Measurements from ENCODE around the gene OR2L5. TPM values are rescaled to one million over a fixed set of nuclear protein-coding genes. Genes with fewer than 3 reads are reported as not detected.

OR2L5 gene
- total RNA-seq (not detected), polyA plus RNA-seq (not detected)
- long read RNA-seq, donor 1 = 0 reads
- long read RNA-seq, donor 2 = 0 reads
- long read RNA-seq, donor 3 = 0 reads

- Histone ChIP-seq H3K27ac (no peak within 1 kb of the TSS), H3K4me1 (no peaks in the 10 kb centered on the region), H3K27me3 (no peaks in the 10 kb centered on the region), H3K36me3 (no peaks in the 10 kb centered on the region), H3K4me3 (no peak within 1 kb of the TSS), H3K9me3 (peaks cover 0 to 34% (median 17%) of the 10 kb centered on the region in 12 donors)
- DNase-seq = no peak
- ATAC-seq = no peak
- TF ChIP-seq POLR2A (IDR thresholded peaks at IDR 0.05) = no peak
- TF ChIP-seq, protein P1, sequence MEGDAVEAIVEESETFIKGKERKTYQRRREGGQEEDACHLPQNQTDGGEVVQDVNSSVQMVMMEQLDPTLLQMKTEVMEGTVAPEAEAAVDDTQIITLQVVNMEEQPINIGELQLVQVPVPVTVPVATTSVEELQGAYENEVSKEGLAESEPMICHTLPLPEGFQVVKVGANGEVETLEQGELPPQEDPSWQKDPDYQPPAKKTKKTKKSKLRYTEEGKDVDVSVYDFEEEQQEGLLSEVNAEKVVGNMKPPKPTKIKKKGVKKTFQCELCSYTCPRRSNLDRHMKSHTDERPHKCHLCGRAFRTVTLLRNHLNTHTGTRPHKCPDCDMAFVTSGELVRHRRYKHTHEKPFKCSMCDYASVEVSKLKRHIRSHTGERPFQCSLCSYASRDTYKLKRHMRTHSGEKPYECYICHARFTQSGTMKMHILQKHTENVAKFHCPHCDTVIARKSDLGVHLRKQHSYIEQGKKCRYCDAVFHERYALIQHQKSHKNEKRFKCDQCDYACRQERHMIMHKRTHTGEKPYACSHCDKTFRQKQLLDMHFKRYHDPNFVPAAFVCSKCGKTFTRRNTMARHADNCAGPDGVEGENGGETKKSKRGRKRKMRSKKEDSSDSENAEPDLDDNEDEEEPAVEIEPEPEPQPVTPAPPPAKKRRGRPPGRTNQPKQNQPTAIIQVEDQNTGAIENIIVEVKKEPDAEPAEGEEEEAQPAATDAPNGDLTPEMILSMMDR (IDR thresholded peaks at IDR 0.05) = no peak
- WGBS, 4 donors = 80 to 94% (median 87%) methylated on average over 2 of the region's 2 CpGs
- intact Hi-C loops (cut with DNase I) = no loop called here
These were observed at the start of gene OR2L5 for GRCh38 chr1:248013229-248013710. OR2L5 (plus strand) TSS chr1:248013660; CDS start chr1:248021948, 8,288 bp downstream.

- no peak within 1 kb of the TSS for H3K27ac ChIP-seq
- H3K27me3 ChIP-seq = no peaks in the 10 kb centered on the region
- TF ChIP-seq POLR2A (IDR thresholded peaks at IDR 0.05) = no peak
- TF ChIP-seq, protein P1 (IDR thresholded peaks at IDR 0.05) = no peak
- H3K36me3 ChIP-seq = no peaks in the 10 kb centered on the region
- peaks cover 0 to 7% (median 0%) of the 10 kb centered on the region in 12 donors for H3K9me3 ChIP-seq
- DNase-seq (no peak), ATAC-seq (no peak)
- H3K4me3 ChIP-seq = no peak within 1 kb of the TSS
- no peaks in the 10 kb centered on the region for H3K4me1 ChIP-seq
- 75 to 83% (median 80%) methylated on average over 2 of the region's 2 CpGs for WGBS, 4 donors
- intact Hi-C loops (cut with DNase I) = no loop called here
These were observed 48.5 kb upstream of the OR2L5 start, which contains the start of gene OR2AK2 for GRCh38 chr1:247964933-247965332. OR2AK2 (plus strand) TSS chr1:247965233; CDS start chr1:247965377, 144 bp downstream.

GRCh38 chr1:247966532-247967204, 46.8 kb upstream of the OR2L5 start:
- DNase-seq (no peak), ATAC-seq (no peak)
- no peaks in the 10 kb centered on the region for H3K4me1 ChIP-seq
- H3K36me3 ChIP-seq = no peaks in the 10 kb centered on the region
- 68 to 75% (median 71%) methylated on average over 5 of the region's 5 CpGs for WGBS, 4 donors
- intact Hi-C loops (cut with DNase I) = no loop called here
- H3K27me3 ChIP-seq = no peaks in the 10 kb centered on the region
- H3K9me3 ChIP-seq = peaks cover 0 to 7% (median 0%) of the 10 kb centered on the region in 12 donors
- H3K27ac ChIP-seq = no peak overlapping the region
- H3K4me3 ChIP-seq = no peak overlapping the region
- TF ChIP-seq POLR2A (IDR thresholded peaks at IDR 0.05) = no peak
- TF ChIP-seq, protein P1 (IDR thresholded peaks at IDR 0.05) = no peak

GRCh38 chr1:247992986-247993385, 20.5 kb upstream of the OR2L5 start:
- Histone ChIP-seq H3K4me1 (no peaks in the 10 kb centered on the region), H3K9me3 (no peaks in the 10 kb centered on the region), H3K36me3 (no peaks in the 10 kb centered on the region), H3K27me3 (no peaks in the 10 kb centered on the region), H3K27ac (no peak overlapping the region), H3K4me3 (no peak overlapping the region)
- intact Hi-C loops (cut with DNase I) = no loop called here
- TF ChIP-seq, protein P1 (IDR thresholded peaks at IDR 0.05) = no peak
- TF ChIP-seq POLR2A (IDR thresholded peaks at IDR 0.05) = no peak
- DNase-seq (no peak), ATAC-seq (no peak)
- 45 to 51% (median 49%) methylated on average over 2 of the region's 2 CpGs for WGBS, 4 donors
